ENCODE measurements around the gene TANGO6. TPM values are rescaled to one million over a fixed set of nuclear protein-coding genes. Genes with fewer than 3 reads are reported as not detected.
"Not testable (repeated sequence)": the region's sequence is repeated elsewhere in the genome, so short reads cannot be mapped to it uniquely, and the experiment has no call there.

The TANGO6 gene
- total RNA-seq, 1 experiment from 2014 or later, result 16.7 TPM

DNA sequence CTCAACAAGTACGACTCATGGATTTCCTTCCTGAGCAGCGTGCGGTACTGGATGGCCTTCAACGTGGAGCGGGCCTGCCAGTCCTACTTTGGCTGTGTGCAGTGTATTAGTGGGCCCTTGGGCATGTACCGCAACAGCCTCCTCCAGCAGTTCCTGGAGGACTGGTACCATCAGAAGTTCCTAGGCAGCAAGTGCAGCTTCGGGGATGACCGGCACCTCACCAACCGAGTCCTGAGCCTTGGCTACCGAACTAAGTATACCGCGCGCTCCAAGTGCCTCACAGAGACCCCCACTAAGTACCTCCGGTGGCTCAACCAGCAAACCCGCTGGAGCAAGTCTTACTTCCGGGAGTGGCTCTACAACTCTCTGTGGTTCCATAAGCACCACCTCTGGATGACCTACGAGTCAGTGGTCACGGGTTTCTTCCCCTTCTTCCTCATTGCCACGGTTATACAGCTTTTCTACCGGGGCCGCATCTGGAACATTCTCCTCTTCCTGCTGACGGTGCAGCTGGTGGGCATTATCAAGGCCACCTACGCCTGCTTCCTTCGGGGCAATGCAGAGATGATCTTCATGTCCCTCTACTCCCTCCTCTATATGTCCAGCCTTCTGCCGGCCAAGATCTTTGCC is 271.1 kb downstream of the TANGO6 start:
- Histone ChIP-seq H3K27me3 (ENCODE audit: control insufficient read depth, insufficient read depth, low read length) (no peaks in the 10 kb centered on the region), H3K36me3 (replicated peaks; ENCODE audit: control insufficient read depth, insufficient read depth, low read length) (peaks cover 72% of the 10 kb centered on the region), H3K4me3 (ENCODE audit: insufficient read depth, low read depth, low read length) (no peak overlapping the region)
- DNase-seq, result no peak

DNA sequence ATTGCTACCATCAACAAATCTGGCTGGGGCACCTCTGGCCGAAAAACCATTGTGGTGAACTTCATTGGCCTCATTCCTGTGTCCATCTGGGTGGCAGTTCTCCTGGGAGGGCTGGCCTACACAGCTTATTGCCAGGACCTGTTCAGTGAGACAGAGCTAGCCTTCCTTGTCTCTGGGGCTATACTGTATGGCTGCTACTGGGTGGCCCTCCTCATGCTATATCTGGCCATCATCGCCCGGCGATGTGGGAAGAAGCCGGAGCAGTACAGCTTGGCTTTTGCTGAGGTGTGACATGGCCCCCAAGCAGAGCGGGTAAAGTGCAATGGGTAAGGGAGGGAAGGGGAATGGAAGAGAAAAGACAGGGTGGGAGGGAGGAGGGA is 271.6 kb downstream of the TANGO6 start:
- H3K4me3 ChIP-seq (ENCODE audit: insufficient read depth, low read depth, low read length), result no peak overlapping the region
- H3K27me3 ChIP-seq (ENCODE audit: control insufficient read depth, insufficient read depth, low read length), result no peaks in the 10 kb centered on the region
- DNase-seq, result no peak
- peaks cover 69% of the 10 kb centered on the region for H3K36me3 ChIP-seq (replicated peaks; ENCODE audit: control insufficient read depth, insufficient read depth, low read length)

DNA sequence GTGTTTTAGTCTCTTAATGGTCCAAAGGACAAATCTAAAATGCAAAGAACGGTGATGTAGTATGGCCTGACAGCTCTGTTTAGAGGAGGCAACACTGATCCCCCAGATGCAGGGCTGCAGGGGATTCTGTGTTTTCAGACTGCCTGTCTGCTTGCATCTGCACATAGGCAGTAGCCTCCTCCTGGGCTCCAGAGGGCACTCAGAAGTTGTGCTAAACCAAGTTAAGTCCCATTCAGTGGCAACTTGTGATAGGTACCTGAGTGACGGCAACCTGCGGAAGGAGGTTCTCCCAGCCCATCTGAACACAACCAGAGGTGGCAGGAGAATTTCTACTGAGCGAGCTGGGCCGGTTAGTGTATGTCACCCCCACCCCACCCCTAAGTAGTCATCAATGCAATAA is 272.0 kb downstream of the TANGO6 start:
- Histone ChIP-seq H3K4me3 (ENCODE audit: insufficient read depth, low read depth, low read length) (no peak overlapping the region), H3K27me3 (ENCODE audit: control insufficient read depth, insufficient read depth, low read length) (no peaks in the 10 kb centered on the region), H3K36me3 (replicated peaks; ENCODE audit: control insufficient read depth, insufficient read depth, low read length) (peaks cover 68% of the 10 kb centered on the region)
- peak; percentile 6 for DNase-seq

DNA sequence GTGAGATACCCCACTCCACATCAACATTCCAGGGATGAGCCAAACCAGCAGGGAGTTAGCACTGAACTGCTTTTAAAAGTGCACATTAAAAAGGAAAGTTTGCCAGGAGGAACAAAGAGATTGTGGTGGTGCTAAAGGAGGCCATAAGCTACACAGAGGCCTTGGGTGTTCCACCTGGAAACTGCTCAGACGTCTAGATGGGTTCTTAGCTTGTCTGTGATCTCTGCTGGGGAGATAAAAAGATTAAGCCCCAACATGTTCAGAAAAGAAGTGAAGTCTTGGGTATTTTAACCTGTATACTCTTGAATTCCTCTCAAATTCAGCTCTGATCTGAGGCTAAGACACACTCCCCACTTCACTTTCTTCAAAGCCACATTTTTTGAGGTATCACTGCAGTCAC is 272.5 kb downstream of the TANGO6 start:
- Histone ChIP-seq H3K36me3 (replicated peaks; ENCODE audit: control insufficient read depth, insufficient read depth, low read length) (peaks cover 69% of the 10 kb centered on the region), H3K4me3 (ENCODE audit: insufficient read depth, low read depth, low read length) (no peak overlapping the region)

DNA sequence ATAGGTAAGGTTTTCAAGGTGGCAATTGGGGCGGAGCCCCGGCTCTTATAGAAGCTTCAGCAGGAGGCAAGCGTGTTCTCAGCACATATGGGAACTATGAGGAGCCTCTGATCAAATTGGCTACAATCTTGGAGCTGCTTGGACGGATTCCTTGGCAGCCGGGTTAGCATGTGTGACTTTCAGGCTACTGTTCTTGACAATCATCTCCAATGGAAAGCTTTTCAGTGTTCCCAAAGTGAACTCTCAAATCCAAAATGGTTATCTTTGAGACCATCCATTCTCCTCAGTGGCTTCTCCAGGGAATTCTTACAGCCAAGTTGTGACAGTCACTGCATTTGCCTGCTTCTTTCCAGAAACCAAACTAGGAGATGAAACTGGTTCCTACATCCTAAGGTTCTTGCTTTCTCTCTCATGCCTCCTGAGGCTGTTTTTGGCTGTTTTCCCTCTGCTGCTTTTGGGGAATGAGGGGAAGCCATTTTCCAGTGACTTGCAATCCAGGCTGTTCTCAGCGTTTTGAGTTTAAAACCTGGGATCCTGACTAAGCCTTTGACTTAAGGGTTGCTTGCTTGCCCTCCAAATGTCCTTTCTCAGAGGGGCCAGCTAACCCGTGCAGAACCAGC is 273.0 kb downstream of the TANGO6 start:
- no peak overlapping the region for H3K4me3 ChIP-seq (ENCODE audit: insufficient read depth, low read depth, low read length)
- DNase-seq, result no peak
- no peaks in the 10 kb centered on the region for H3K27me3 ChIP-seq (ENCODE audit: control insufficient read depth, insufficient read depth, low read length)
- peaks cover 70% of the 10 kb centered on the region for H3K36me3 ChIP-seq (replicated peaks; ENCODE audit: control insufficient read depth, insufficient read depth, low read length)

More for the DNA sequence above, 272.5 kb downstream of the TANGO6 start:
- no peaks in the 10 kb centered on the region for H3K27me3 ChIP-seq (ENCODE audit: control insufficient read depth, insufficient read depth, low read length)
- DNase-seq, result no peak

DNA sequence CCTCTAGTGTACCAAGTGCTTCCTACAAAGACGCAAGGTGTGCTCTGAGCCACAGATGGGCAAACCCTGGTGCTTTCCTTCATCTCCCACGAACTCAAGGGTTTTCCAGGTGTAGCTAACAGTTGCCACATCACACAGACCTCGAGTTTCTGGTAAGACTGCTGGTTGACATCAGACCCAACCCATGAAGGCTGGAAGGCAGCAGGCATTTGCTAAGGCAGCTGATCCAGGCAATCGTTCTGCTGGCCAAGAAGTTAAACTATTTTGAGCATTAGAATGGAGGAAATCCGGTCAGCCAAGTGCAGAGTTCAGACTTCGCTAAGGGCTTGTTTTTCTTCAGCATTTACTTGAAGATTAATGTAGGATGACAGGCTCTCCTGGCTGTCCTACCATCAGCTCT is 273.6 kb downstream of the TANGO6 start:
- Histone ChIP-seq H3K4me3 (ENCODE audit: insufficient read depth, low read depth, low read length) (no peak overlapping the region), H3K36me3 (replicated peaks; ENCODE audit: control insufficient read depth, insufficient read depth, low read length) (peaks cover 65% of the 10 kb centered on the region), H3K27me3 (ENCODE audit: control insufficient read depth, insufficient read depth, low read length) (no peaks in the 10 kb centered on the region)
- no peak for DNase-seq

DNA sequence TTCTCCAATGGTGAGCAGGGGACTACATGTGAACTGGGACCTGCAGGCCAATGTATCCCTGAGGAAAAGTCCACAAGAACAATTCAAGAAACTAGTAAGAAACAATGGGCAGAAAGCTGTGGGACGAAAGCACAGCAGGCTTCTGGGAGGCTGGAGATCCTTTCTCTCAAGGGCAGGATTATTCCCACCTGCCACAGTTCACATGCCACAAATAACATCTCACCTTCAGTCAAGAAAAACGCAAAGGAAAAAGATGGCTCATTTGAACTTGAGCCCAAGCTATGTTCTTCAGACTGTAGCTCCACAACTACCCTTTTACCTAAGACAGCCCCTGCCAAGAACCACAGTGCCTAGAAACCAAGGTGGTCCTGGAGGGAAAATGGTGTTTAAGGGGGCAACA is 275.1 kb downstream of the TANGO6 start:
- H3K27me3 ChIP-seq (ENCODE audit: control insufficient read depth, insufficient read depth, low read length), result no peaks in the 10 kb centered on the region
- H3K4me3 ChIP-seq (ENCODE audit: insufficient read depth, low read depth, low read length), result no peak overlapping the region
- peaks cover 57% of the 10 kb centered on the region for H3K36me3 ChIP-seq (replicated peaks; ENCODE audit: control insufficient read depth, insufficient read depth, low read length)
- no peak for DNase-seq

DNA sequence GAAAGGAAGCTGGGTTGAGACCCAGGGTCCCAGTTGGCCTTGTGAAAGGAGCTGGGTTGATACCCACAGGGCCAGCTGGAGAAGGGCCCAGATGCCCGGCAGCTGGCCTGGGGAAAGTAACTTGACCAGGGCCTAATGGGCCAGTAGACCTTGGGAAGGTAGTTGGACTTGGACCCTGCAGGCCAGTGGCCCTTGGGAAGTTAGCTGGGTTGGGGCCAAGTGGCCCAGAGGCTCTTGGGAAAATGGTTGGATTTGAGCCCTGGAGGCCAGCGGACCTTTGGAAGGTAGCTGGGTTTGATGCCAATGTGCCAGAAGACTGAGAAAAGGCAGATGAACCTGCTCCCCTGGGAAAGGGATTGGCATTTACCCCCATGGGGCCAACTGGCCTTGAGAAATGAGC is 275.7 kb downstream of the TANGO6 start:
- Histone ChIP-seq H3K27me3 (ENCODE audit: control insufficient read depth, insufficient read depth, low read length) (no peaks in the 10 kb centered on the region), H3K36me3 (replicated peaks; ENCODE audit: control insufficient read depth, insufficient read depth, low read length) (peaks cover 51% of the 10 kb centered on the region), H3K4me3 (ENCODE audit: insufficient read depth, low read depth, low read length) (no peak overlapping the region)
- DNase-seq, result no peak

DNA sequence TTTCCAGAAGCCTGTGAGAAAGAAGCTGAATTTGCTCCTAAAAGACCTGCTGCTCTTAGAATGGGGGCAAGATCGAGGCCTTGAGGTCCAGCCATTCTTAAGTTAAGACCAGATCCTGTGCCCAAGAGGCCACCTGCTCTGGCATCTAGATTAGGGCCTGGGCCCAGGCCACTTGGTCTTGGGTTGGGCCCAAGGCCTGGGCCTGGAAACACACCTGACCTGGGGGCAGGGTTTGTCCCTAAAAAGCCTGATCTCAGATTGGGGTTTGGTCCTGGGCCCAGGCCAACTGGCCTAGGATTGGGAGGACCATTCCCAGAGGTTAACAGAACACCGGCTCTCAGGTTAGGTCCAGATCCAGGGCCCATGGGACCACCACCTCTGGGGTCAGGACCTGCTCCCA is 276.2 kb downstream of the TANGO6 start:
- H3K4me3 ChIP-seq (ENCODE audit: insufficient read depth, low read depth, low read length), result no peak overlapping the region
- DNase-seq, result no peak
- H3K27me3 ChIP-seq (ENCODE audit: control insufficient read depth, insufficient read depth, low read length), result no peaks in the 10 kb centered on the region
- peaks cover 47% of the 10 kb centered on the region for H3K36me3 ChIP-seq (replicated peaks; ENCODE audit: control insufficient read depth, insufficient read depth, low read length)

DNA sequence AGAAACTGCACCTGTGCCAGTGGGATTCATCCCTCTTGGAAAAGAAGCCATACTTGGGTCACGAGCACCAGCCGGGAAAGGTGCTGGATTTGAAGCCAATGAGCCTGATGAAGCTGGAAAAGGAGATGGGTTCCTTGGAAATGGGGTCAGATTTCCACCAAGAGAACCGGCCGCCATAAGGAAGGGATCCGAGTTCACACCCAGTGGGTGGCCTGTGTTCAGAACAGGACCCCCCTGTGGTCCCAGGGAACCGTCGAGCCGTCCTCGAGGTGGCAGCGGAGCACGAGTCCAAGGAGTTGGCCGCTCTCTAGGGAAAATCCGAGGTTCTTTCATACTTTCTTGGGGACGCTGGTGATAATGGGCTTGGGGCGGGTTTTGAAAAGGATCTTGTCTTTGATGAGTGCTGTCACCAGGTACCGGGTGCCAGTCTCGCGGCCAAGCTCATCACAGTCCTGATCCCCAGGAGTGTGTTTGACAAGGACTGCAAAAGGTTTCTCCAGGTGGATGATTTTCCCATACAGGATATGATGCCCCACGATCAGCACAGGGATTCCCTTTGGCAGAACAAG is 276.8 kb downstream of the TANGO6 start:
- no peak for DNase-seq
- no peak overlapping the region for H3K4me3 ChIP-seq (ENCODE audit: insufficient read depth, low read depth, low read length)
- H3K36me3 ChIP-seq (replicated peaks; ENCODE audit: control insufficient read depth, insufficient read depth, low read length), result peaks cover 41% of the 10 kb centered on the region
- no peaks in the 10 kb centered on the region for H3K27me3 ChIP-seq (ENCODE audit: control insufficient read depth, insufficient read depth, low read length)

DNA sequence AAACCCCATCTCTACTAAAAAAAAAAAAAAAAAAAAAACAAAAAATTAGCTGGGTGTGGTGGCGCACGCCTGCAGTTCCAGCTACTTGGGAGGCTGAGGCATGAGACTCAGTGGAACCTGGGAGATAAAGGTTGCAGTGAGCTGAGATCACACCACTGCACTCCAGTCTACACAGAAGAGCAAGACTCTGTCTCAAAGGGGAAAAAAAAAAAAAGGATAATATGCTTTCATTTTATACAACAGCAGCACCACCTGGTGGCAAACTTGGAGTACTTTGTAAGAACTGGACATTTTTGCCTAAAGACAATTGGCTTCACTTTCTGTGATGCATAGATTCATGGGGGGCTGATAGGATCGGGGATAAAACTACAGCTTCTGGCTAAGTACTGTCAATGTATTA is 280.6 kb downstream of the TANGO6 start:
- H3K27me3 ChIP-seq (ENCODE audit: control insufficient read depth, insufficient read depth, low read length), result no peaks in the 10 kb centered on the region
- H3K4me3 ChIP-seq (ENCODE audit: insufficient read depth, low read depth, low read length), result no peak overlapping the region
- peaks cover 15% of the 10 kb centered on the region for H3K36me3 ChIP-seq (replicated peaks; ENCODE audit: control insufficient read depth, insufficient read depth, low read length)
- peak; percentile 68 for DNase-seq

DNA sequence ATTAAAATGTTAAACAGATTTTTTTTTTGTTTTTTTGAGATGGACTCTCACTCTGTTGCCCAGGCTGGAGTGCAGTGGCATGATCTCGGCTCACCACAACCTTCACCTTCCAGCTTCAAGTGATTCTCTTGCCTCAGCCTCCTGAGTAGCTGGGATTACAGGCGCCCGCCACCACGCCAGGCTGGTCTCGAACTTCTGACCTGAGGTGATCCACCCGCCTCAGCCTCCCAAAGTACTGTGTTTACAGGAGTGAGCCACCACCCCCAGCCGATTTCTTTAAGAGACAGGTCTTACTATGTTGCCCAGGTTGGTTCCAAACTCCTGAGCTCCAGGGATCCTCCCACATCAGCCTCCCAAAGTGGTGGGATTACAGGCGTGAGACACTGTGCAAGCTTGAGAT is 281.1 kb downstream of the TANGO6 start:
- H3K4me3 ChIP-seq (ENCODE audit: insufficient read depth, low read depth, low read length); H3K27me3 ChIP-seq (ENCODE audit: control insufficient read depth, insufficient read depth, low read length); DNase-seq: not testable (repeated sequence)
- peaks cover 11% of the 10 kb centered on the region for H3K36me3 ChIP-seq (replicated peaks; ENCODE audit: control insufficient read depth, insufficient read depth, low read length)

DNA sequence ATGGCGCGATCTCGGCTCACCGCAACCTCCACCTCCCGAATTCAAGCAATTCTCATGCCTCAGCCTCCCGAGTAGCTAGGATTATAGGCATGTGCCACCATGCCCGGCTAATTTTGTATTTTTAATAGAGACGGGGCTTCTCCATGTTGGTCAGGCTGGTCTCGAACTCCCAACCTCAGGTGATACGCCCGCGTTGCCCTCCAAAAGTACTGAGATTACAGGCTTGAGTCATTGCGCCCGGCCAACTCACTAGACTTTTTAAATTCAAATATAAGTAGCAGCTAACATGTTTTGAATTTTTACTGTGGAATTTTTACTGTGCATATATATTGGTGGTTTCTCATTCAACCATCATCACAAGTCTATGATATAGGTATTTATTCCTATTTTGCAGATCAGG is 281.6 kb downstream of the TANGO6 start:
- H3K36me3 ChIP-seq (replicated peaks; ENCODE audit: control insufficient read depth, insufficient read depth, low read length); DNase-seq; H3K27me3 ChIP-seq (ENCODE audit: control insufficient read depth, insufficient read depth, low read length); H3K4me3 ChIP-seq (ENCODE audit: insufficient read depth, low read depth, low read length): not testable (repeated sequence)

DNA sequence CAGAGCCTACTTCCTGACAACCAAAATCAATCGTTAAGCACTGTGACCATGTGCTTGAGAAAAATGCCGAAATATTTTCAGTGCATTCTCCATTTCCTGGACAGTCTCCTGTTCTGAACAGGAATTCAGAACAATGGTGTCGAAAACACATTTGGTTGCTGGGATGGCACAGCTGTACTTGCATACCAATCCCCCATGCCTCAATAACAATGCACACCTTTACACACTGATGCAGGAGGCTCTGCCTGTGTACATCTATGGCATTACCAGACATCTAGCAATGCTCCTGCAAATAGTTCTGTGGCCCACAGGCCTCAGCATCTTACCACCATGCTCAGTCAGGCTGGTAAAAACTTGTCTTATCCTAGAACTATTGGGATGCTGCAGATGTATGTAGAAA is 282.9 kb downstream of the TANGO6 start:
- H3K27me3 ChIP-seq (ENCODE audit: control insufficient read depth, insufficient read depth, low read length), result no peaks in the 10 kb centered on the region
- H3K4me3 ChIP-seq (ENCODE audit: insufficient read depth, low read depth, low read length), result no peak overlapping the region
- H3K36me3 ChIP-seq (replicated peaks; ENCODE audit: control insufficient read depth, insufficient read depth, low read length), result peaks cover under 1% of the 10 kb centered on the region
- DNase-seq, result no peak

DNA sequence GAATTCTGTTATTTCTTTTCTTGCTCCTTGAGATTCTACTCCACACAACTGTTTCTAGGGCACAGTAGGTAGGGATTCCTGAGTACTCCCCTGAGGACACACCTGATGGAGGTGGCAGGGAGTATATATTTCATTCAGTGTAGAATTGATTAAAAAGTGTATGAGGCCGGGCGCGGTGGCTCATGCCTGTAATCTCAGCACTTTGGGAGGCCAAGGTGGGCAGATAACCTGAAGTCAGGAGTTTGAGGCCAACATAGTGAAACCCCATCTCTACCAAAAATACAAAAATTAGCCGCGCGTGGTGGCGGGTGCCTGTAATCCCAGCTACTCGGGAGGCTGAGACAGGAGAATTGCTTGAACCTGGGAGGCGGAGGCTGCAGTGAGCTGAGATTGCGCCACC is 283.5 kb downstream of the TANGO6 start:
- not testable (repeated sequence) for H3K4me3 ChIP-seq (ENCODE audit: insufficient read depth, low read depth, low read length); H3K36me3 ChIP-seq (replicated peaks; ENCODE audit: control insufficient read depth, insufficient read depth, low read length); DNase-seq; H3K27me3 ChIP-seq (ENCODE audit: control insufficient read depth, insufficient read depth, low read length)

All from H7 (cell line).